ENCODE data around the gene KRT80. TPM values are rescaled to one million over a fixed set of nuclear protein-coding genes. Genes with fewer than 3 reads are reported as not detected.
"Not testable (repeated sequence)": the region's sequence is repeated elsewhere in the genome, so short reads cannot be mapped to it uniquely, and the experiment has no call there.

Gene KRT80
- total RNA-seq, result 10 to 100 TPM in 1 of 4 donors, 1 to 10 TPM in 2, under 1 TPM in 1; 0.11 to 14.0 (median 2.9) TPM
- under 1 TPM; 0.13 to 0.44 (median 0.24) TPM for polyA plus RNA-seq
- long read RNA-seq, donor 1, result 0 reads
- long read RNA-seq, donor 2, result 0 reads

DNA sequence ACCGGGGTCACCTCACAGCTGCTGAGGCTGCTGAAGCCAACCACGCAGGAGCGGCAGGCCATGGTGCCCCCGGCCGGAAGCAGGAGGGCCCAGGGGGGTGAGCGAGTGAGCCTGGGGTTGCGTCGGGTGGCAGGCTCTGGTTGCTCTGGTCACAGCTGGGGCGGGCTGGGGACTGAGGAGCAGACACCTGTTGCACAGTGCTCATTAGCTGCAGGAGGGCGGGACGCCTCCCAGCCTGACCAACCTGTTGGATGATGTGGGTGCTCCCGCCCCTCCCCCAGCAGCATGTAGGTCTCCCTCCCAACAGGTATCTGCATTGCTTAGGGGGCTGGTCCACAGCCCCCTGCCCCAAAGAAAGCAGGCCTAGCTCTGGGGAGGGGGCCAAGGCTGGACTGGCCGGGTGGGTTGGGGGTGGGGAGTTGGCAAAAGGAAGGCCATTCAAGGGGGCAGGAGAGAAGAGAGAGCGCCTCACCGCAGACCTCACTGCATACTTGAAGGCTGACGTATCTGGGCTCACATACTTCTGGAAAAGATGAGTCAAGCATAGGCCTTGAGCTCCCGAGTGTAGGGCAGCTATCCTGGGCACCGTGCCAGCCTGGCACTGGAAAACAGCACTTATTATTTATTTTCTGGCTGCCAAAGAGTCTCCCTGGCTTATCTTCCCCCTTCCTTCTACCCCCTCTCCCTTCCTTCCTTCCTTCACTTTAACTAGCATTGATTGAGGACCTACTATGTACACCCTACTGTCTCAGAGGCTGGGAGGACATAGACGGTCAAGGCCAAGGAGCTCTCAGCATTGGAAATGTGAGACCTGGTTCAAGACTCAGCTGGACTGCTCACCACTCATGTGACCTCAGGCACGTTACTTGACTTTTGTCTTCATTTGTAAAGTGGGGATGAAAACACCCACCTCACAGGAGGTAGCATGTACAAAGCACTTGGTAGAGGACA lies at the start of gene KRT80:
Gene KRT80, minus strand, starts transcription at position 174 of the 951 bp plus-strand sequence. Its CDS starts 112 bp downstream, at position 62.
- intact Hi-C loops (cut with DNase I), result no loop called here
- ATAC-seq, result peak; percentile 95 to 97 (median 96)
- Histone ChIP-seq H3K9me3 (no peaks in the 10 kb centered on the region), H3K4me3 (no peak within 1 kb of the TSS), H3K27me3 (ENCODE audit: insufficient read depth in 3 of 3, low read length in 2 of 3) (no peaks in the 10 kb centered on the region), H3K27ac (peak within 1 kb of the TSS; percentile 46), H3K36me3 (ENCODE audit: insufficient read depth in 1 of 2, low read depth in 1 of 2) (no peaks in the 10 kb centered on the region), H3K4me1 (peaks cover 14% of the 10 kb centered on the region)
- peak; percentile 85 to 86 for DNase-seq
- WGBS, 3 donors, result 31 to 46% (median 32%) methylated on average over 18 to 20 of the region's 20 CpGs
- TF ChIP-seq, protein P1, sequence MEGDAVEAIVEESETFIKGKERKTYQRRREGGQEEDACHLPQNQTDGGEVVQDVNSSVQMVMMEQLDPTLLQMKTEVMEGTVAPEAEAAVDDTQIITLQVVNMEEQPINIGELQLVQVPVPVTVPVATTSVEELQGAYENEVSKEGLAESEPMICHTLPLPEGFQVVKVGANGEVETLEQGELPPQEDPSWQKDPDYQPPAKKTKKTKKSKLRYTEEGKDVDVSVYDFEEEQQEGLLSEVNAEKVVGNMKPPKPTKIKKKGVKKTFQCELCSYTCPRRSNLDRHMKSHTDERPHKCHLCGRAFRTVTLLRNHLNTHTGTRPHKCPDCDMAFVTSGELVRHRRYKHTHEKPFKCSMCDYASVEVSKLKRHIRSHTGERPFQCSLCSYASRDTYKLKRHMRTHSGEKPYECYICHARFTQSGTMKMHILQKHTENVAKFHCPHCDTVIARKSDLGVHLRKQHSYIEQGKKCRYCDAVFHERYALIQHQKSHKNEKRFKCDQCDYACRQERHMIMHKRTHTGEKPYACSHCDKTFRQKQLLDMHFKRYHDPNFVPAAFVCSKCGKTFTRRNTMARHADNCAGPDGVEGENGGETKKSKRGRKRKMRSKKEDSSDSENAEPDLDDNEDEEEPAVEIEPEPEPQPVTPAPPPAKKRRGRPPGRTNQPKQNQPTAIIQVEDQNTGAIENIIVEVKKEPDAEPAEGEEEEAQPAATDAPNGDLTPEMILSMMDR (IDR thresholded peaks at IDR 0.05), result no peak

DNA sequence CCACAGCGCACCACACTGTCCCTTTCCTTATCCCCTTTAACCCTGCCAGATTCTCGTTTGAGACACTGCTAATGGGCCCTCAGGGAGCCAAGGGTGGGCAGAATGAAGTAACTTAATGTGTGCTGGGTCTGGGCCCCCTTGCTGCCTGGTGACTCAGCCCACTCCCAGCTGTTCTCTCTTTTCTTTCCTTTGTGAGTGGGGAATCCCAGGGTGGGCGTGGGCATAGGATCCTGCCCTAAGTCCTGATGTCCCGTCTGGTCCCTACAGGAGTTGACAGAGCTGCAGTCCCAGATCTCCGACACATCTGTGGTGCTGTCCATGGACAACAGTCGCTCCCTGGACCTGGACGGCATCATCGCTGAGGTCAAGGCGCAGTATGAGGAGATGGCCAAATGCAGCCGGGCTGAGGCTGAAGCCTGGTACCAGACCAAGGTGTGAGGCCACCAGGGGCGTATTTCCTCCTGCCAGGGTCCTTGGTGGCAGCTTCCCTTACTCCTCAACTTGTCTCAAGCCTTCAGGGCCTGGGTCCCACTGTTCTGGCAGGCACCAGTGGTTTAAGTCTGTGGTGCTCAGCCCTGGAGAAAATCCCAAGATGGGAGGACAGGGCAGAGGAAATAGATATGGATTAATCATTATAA lies 49.5 kb upstream of the KRT80 start:
- H3K36me3 ChIP-seq (ENCODE audit: insufficient read depth in 1 of 2, low read depth in 1 of 2), result no peaks in the 10 kb centered on the region
- H3K4me1 ChIP-seq, result peaks cover 12% of the 10 kb centered on the region
- peak in 1 of 2 donors; percentile 17 for DNase-seq
- no peak overlapping the region for H3K4me3 ChIP-seq
- H3K9me3 ChIP-seq, result no peaks in the 10 kb centered on the region
- no peak overlapping the region for H3K27ac ChIP-seq
- H3K27me3 ChIP-seq (ENCODE audit: insufficient read depth in 3 of 3, low read length in 2 of 3), result peaks cover 0 to 1% (median 0%) of the 10 kb centered on the region in 3 donors
- intact Hi-C loops (cut with DNase I), result no loop called here
- TF ChIP-seq, protein P1 (IDR thresholded peaks at IDR 0.05), result no peak
- no peak for ATAC-seq
- WGBS, 3 donors, result 63 to 82% (median 72%) methylated on average over 11 of the region's 11 CpGs

DNA sequence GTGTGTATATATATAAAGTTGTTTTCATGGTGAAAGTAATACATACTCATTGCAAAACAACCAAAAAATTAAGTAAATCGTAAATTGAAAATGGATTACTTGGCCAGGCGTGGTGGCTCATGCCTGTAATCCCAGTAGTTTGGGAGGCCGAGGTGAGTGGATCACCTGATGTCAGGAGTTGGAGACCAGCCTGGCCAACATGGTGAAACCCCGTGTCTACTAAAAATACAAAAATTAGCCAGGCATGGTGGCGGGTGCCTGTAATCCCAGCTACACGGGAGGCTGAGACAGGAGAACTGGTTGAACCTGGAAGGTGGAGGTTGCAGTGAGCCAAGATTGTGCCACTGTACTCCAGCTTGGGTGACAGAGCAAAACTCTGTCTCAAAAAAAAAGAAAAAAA lies 48.4 kb upstream of the KRT80 start:
- H3K9me3 ChIP-seq; H3K36me3 ChIP-seq (ENCODE audit: insufficient read depth in 1 of 2, low read depth in 1 of 2); ATAC-seq; H3K4me3 ChIP-seq; H3K27me3 ChIP-seq (ENCODE audit: insufficient read depth in 3 of 3, low read length in 2 of 3); intact Hi-C loops (cut with DNase I); H3K27ac ChIP-seq: not testable (repeated sequence)
- 90 to 92% (median 91%) methylated on average over 6 of the region's 6 CpGs for WGBS, 3 donors
- peak in 1 of 2 donors; percentile 12 for DNase-seq
- peaks cover 11% of the 10 kb centered on the region for H3K4me1 ChIP-seq

GRCh38 chr12:52239767-52240166 lies 48.0 kb upstream of the KRT80 start:
- Histone ChIP-seq H3K27me3 (ENCODE audit: insufficient read depth in 3 of 3, low read length in 2 of 3) (peaks cover 0 to 1% (median 1%) of the 10 kb centered on the region in 3 donors), H3K27ac (no peak overlapping the region), H3K36me3 (ENCODE audit: insufficient read depth in 1 of 2, low read depth in 1 of 2) (no peaks in the 10 kb centered on the region), H3K9me3 (no peaks in the 10 kb centered on the region), H3K4me1 (peaks cover 11% of the 10 kb centered on the region), H3K4me3 (no peak overlapping the region)
- TF ChIP-seq, protein P1 (IDR thresholded peaks at IDR 0.05), result no peak
- intact Hi-C loops (cut with DNase I), result no loop called here
- DNase-seq (peak in 1 of 2 donors; percentile 6), ATAC-seq (no peak)
- 73 to 90% (median 84%) methylated on average over 2 of the region's 2 CpGs for WGBS, 3 donors

Measured in psoas muscle (tissue), 8 donors.